Esophagus (tissue), 2 donors: Measurements from ENCODE around the gene RBFOX1. TPM values are rescaled to one million over a fixed set of nuclear protein-coding genes. Genes with fewer than 3 reads are reported as not detected.

Source experiments
- H3K27ac ChIP-seq, 2 donors: one replicate each; pipeline ENCODE4 v1.5.1; 2013; ENCODE audit warnings: low read depth in 2 of 2, mild to moderate bottlenecking in 2 of 2, inconsistent platforms in 1 of 2, low read length in 1 of 2, moderate library complexity in 1 of 2
- H3K27me3 ChIP-seq, 2 donors: one replicate each; pipeline ENCODE4 v1.6.1; 2013; ENCODE audit warnings: low read length in 2 of 2, control low read depth in 1 of 2, mild to moderate bottlenecking in 1 of 2; ENCODE audit not compliant: insufficient read depth in 2 of 2, control insufficient read depth in 1 of 2
- H3K36me3 ChIP-seq, 2 donors: one replicate each; pipeline ENCODE4 v1.6.1; 2013; ENCODE audit warnings: low read length in 1 of 2; ENCODE audit not compliant: control insufficient read depth in 2 of 2, insufficient read depth in 2 of 2
- H3K4me1 ChIP-seq, 2 donors: one replicate each; pipeline ENCODE4 v1.6.1; 2013; ENCODE audit warnings: low read length in 1 of 2; ENCODE audit not compliant: control insufficient read depth in 2 of 2, insufficient read depth in 2 of 2
- H3K4me3 ChIP-seq, 2 donors: one replicate each; pipeline ENCODE4 v1.5.1; 2013; ENCODE audit warnings: low read length in 2 of 2, mild to moderate bottlenecking in 2 of 2, low read depth in 1 of 2, moderate library complexity in 1 of 2
- H3K9me3 ChIP-seq, 2 donors: one replicate each; pipeline ENCODE4 v1.6.1; 2013; ENCODE audit warnings: mild to moderate bottlenecking in 2 of 2, low read depth in 1 of 2, low read length in 1 of 2, moderate library complexity in 1 of 2; ENCODE audit not compliant: control insufficient read depth in 2 of 2, insufficient read depth in 1 of 2
- WGBS, 2 donors: extraction: QIAGEN DNeasy Blood & Tissue Kit; methylation state at CpG; one replicate each; pipeline ENCODE4 v1.1.7; 2013; 5-methylcytosine and 5-hydroxymethylcytosine counted together
- polyA plus RNA-seq, 2 donors: library from polyadenylated mRNA; stranded (reverse); fragments of 200-250 nt; gene quantifications; one replicate each; pipeline ENCODE4 v1.2.3, GENCODE V29; 2013
- donor health status: healthy with polysubstance abuse.
- donor health status: Bipolar disorder and iron deficiency.

Gene RBFOX1
- polyA plus RNA-seq, 2 donors: 0.01 to 0.16 TPM

- Histone ChIP-seq H3K4me3 (no peak overlapping the region), H3K27me3 (no peaks in the 10 kb centered on the region), H3K4me1 (no peaks in the 10 kb centered on the region), H3K36me3 (no peaks in the 10 kb centered on the region), H3K9me3 (no peaks in the 10 kb centered on the region), H3K27ac (no peak overlapping the region)
- 71 to 75% methylated on average over 5 of the region's 5 CpGs for WGBS, 2 donors
Observed at GRCh38 chr16:7421578-7421977, 88.9 kb downstream of the RBFOX1 start.

- H3K9me3 ChIP-seq: no peaks in the 10 kb centered on the region
- WGBS, 2 donors: 85% methylated on average over 21 of the region's 21 CpGs
- no peak overlapping the region for H3K27ac ChIP-seq
- H3K4me3 ChIP-seq: no peak overlapping the region
- H3K36me3 ChIP-seq: no peaks in the 10 kb centered on the region
- no peaks in the 10 kb centered on the region for H3K27me3 ChIP-seq
- no peaks in the 10 kb centered on the region for H3K4me1 ChIP-seq
Observed at GRCh38 chr16:7422036-7422888, 89.6 kb downstream of the RBFOX1 start.

- H3K36me3 ChIP-seq: no peaks in the 10 kb centered on the region
- WGBS, 2 donors: 44 to 57% methylated on average over 4 of the region's 4 CpGs
- no peaks in the 10 kb centered on the region for H3K27me3 ChIP-seq
- no peak overlapping the region for H3K27ac ChIP-seq
- H3K4me1 ChIP-seq: no peaks in the 10 kb centered on the region
- H3K9me3 ChIP-seq: no peaks in the 10 kb centered on the region
- H3K4me3 ChIP-seq: no peak overlapping the region
Observed at GRCh38 chr16:7423434-7424044, 90.9 kb downstream of the RBFOX1 start.

- H3K4me3 ChIP-seq: no peak overlapping the region
- WGBS, 2 donors: 66 to 69% methylated on average over 5 of the region's 5 CpGs
- H3K9me3 ChIP-seq: no peaks in the 10 kb centered on the region
- no peaks in the 10 kb centered on the region for H3K4me1 ChIP-seq
- no peak overlapping the region for H3K27ac ChIP-seq
- no peaks in the 10 kb centered on the region for H3K27me3 ChIP-seq
- no peaks in the 10 kb centered on the region for H3K36me3 ChIP-seq
Observed at GRCh38 chr16:7426161-7426560, 93.5 kb downstream of the RBFOX1 start.

GRCh38 chr16:7431723-7432122, 99.1 kb downstream of the RBFOX1 start:
- Histone ChIP-seq H3K27me3 (no peaks in the 10 kb centered on the region), H3K36me3 (no peaks in the 10 kb centered on the region), H3K4me1 (no peaks in the 10 kb centered on the region), H3K27ac (no peak overlapping the region), H3K9me3 (no peaks in the 10 kb centered on the region), H3K4me3 (no peak overlapping the region)
- 83% methylated on average over 2 of the region's 2 CpGs for WGBS, 2 donors

- Histone ChIP-seq H3K36me3 (no peaks in the 10 kb centered on the region), H3K4me3 (no peak overlapping the region), H3K4me1 (no peaks in the 10 kb centered on the region), H3K27ac (no peak overlapping the region), H3K9me3 (no peaks in the 10 kb centered on the region), H3K27me3 (no peaks in the 10 kb centered on the region)
- 57 to 69% methylated on average over 5 of the region's 5 CpGs for WGBS, 2 donors
Observed at GRCh38 chr16:7436306-7436705, 103.7 kb downstream of the RBFOX1 start.

- no peaks in the 10 kb centered on the region for H3K27me3 ChIP-seq
Observed at GRCh38 chr16:7437135-7437804, 104.6 kb downstream of the RBFOX1 start.

GRCh38 chr16:7437843-7438242, 105.2 kb downstream of the RBFOX1 start:
- no peaks in the 10 kb centered on the region for H3K4me1 ChIP-seq
- H3K27me3 ChIP-seq: no peaks in the 10 kb centered on the region
- H3K27ac ChIP-seq: no peak overlapping the region
- no peaks in the 10 kb centered on the region for H3K9me3 ChIP-seq
- WGBS, 2 donors: 89 to 91% methylated on average over 7 of the region's 7 CpGs
- H3K36me3 ChIP-seq: no peaks in the 10 kb centered on the region
- H3K4me3 ChIP-seq: no peak overlapping the region

More at GRCh38 chr16:7437135-7437804, 104.6 kb downstream of the RBFOX1 start:
- H3K4me1 ChIP-seq: no peaks in the 10 kb centered on the region
- no peak overlapping the region for H3K4me3 ChIP-seq
- no peak overlapping the region for H3K27ac ChIP-seq
- 71 to 80% methylated on average over 12 of the region's 12 CpGs for WGBS, 2 donors
- H3K9me3 ChIP-seq: no peaks in the 10 kb centered on the region
- H3K36me3 ChIP-seq: no peaks in the 10 kb centered on the region

- Histone ChIP-seq H3K4me3 (no peak overlapping the region), H3K36me3 (no peaks in the 10 kb centered on the region), H3K27ac (no peak overlapping the region), H3K27me3 (no peaks in the 10 kb centered on the region), H3K9me3 (no peaks in the 10 kb centered on the region), H3K4me1 (no peaks in the 10 kb centered on the region)
- WGBS, 2 donors: 87 to 88% methylated on average over 5 of the region's 5 CpGs
Observed at GRCh38 chr16:7438601-7439000, 106.0 kb downstream of the RBFOX1 start.
